ENCODE measurements around the gene C1orf216. TPM values are rescaled to one million over a fixed set of nuclear protein-coding genes. Genes with fewer than 3 reads are reported as not detected.

The C1orf216 gene
- total RNA-seq, 1 donor from 2014 or later, result 9.8 TPM

DNA sequence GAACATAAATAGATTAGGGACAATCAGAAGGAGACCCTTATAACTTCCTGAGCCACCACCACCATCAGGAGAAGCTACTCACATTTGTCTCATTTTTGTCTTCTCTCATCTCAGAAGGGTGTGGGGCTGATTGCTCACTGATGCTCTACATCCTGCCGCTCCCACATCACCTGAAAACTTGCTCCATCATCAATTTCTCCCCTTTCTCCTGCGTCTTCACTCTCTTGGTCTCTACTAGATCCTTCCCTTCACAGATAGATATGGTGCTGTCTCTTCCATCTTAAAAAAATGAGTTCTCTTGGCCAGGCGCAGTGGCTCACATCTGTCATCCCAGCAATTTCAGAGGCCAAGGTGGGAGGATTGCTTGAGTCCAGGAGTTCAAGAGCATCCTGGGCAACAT, 38.4 kb downstream of the C1orf216 start:
- Histone ChIP-seq H3K9me3 (replicated peaks) (no peaks in the 10 kb centered on the region), H3K4me1 (no peaks in the 10 kb centered on the region), H3K27ac (replicated peaks) (no peak overlapping the region), H3K4me3 (no peak overlapping the region), H3K36me3 (no peaks in the 10 kb centered on the region), H3K27me3 (ENCODE audit: low read depth) (peaks cover 73% of the 10 kb centered on the region)
- DNase-seq, result no peak
- TF ChIP-seq, protein P1, sequence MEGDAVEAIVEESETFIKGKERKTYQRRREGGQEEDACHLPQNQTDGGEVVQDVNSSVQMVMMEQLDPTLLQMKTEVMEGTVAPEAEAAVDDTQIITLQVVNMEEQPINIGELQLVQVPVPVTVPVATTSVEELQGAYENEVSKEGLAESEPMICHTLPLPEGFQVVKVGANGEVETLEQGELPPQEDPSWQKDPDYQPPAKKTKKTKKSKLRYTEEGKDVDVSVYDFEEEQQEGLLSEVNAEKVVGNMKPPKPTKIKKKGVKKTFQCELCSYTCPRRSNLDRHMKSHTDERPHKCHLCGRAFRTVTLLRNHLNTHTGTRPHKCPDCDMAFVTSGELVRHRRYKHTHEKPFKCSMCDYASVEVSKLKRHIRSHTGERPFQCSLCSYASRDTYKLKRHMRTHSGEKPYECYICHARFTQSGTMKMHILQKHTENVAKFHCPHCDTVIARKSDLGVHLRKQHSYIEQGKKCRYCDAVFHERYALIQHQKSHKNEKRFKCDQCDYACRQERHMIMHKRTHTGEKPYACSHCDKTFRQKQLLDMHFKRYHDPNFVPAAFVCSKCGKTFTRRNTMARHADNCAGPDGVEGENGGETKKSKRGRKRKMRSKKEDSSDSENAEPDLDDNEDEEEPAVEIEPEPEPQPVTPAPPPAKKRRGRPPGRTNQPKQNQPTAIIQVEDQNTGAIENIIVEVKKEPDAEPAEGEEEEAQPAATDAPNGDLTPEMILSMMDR (IDR thresholded peaks at IDR 0.05; ENCODE audit: borderline replicate concordance), result no peak
- intact Hi-C loops (cut with micrococcal nuclease), result no loop called here

- DNase-seq, result no peak
- H3K27ac ChIP-seq (replicated peaks), result no peak overlapping the region
- peaks cover 75% of the 10 kb centered on the region for H3K27me3 ChIP-seq (ENCODE audit: low read depth)
- intact Hi-C loops (cut with micrococcal nuclease), result no loop called here
- no peaks in the 10 kb centered on the region for H3K4me1 ChIP-seq
- H3K36me3 ChIP-seq, result no peaks in the 10 kb centered on the region
- no peak overlapping the region for H3K4me3 ChIP-seq
- TF ChIP-seq, protein P1 (IDR thresholded peaks at IDR 0.05; ENCODE audit: borderline replicate concordance), result no peak
- no peaks in the 10 kb centered on the region for H3K9me3 ChIP-seq (replicated peaks)
These were observed 42.9 kb downstream of the C1orf216 start for GRCh38 chr1:35675773-35676172.

GRCh38 chr1:35674111-35674510, 44.6 kb downstream of the C1orf216 start:
- H3K9me3 ChIP-seq (replicated peaks), result no peaks in the 10 kb centered on the region
- H3K4me1 ChIP-seq, result no peaks in the 10 kb centered on the region
- H3K27me3 ChIP-seq (ENCODE audit: low read depth), result peaks cover 70% of the 10 kb centered on the region
- H3K27ac ChIP-seq (replicated peaks), result no peak overlapping the region
- no peaks in the 10 kb centered on the region for H3K36me3 ChIP-seq
- no peak for DNase-seq
- H3K4me3 ChIP-seq, result no peak overlapping the region
- TF ChIP-seq, protein P1 (IDR thresholded peaks at IDR 0.05; ENCODE audit: borderline replicate concordance), result no peak
- intact Hi-C loops (cut with micrococcal nuclease), result no loop called here

DNA sequence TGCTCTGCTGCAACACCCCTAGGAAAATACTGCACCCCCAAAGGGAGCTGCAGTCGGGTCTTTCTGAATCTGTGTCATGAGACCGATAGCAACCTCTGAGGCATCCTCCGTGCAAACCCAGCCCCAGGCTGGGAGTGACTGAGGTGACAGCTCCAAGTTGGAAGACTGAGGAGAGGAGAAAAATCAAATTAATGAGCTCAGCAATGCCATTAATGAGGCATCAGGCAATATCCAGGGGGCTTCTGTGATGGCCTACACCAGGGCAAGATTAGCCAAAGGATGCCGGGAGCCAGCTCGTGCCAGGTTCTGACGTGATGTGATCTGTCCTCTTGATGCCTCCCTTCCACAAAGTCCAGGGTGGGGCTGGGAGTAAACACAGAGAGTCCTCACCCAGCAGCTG, 46.6 kb downstream of the C1orf216 start:
- no peak overlapping the region for H3K4me3 ChIP-seq
- TF ChIP-seq, protein P1 (IDR thresholded peaks at IDR 0.05; ENCODE audit: borderline replicate concordance), result no peak
- no peaks in the 10 kb centered on the region for H3K4me1 ChIP-seq
- no peak for DNase-seq
- H3K27ac ChIP-seq (replicated peaks), result no peak overlapping the region
- intact Hi-C loops (cut with micrococcal nuclease), result no loop called here
- H3K36me3 ChIP-seq, result no peaks in the 10 kb centered on the region
- peaks cover 65% of the 10 kb centered on the region for H3K27me3 ChIP-seq (ENCODE audit: low read depth)
- H3K9me3 ChIP-seq (replicated peaks), result no peaks in the 10 kb centered on the region

GRCh38 chr1:35668506-35668905, 50.2 kb downstream of the C1orf216 start:
- no peaks in the 10 kb centered on the region for H3K4me1 ChIP-seq
- H3K9me3 ChIP-seq (replicated peaks), result no peaks in the 10 kb centered on the region
- peaks cover 78% of the 10 kb centered on the region for H3K27me3 ChIP-seq (ENCODE audit: low read depth)
- no peak overlapping the region for H3K4me3 ChIP-seq
- no peak overlapping the region for H3K27ac ChIP-seq (replicated peaks)
- no peak for DNase-seq
- no peaks in the 10 kb centered on the region for H3K36me3 ChIP-seq
- intact Hi-C loops (cut with micrococcal nuclease), result no loop called here
- TF ChIP-seq, protein P1 (IDR thresholded peaks at IDR 0.05; ENCODE audit: borderline replicate concordance), result no peak

GRCh38 chr1:35666916-35667315, 51.8 kb downstream of the C1orf216 start:
- no peak for DNase-seq
- peaks cover 62% of the 10 kb centered on the region for H3K27me3 ChIP-seq (ENCODE audit: low read depth)
- H3K27ac ChIP-seq (replicated peaks), result no peak overlapping the region
- H3K9me3 ChIP-seq (replicated peaks), result no peaks in the 10 kb centered on the region
- no peaks in the 10 kb centered on the region for H3K4me1 ChIP-seq
- H3K4me3 ChIP-seq, result no peak overlapping the region
- H3K36me3 ChIP-seq, result no peaks in the 10 kb centered on the region
- TF ChIP-seq, protein P1 (IDR thresholded peaks at IDR 0.05; ENCODE audit: borderline replicate concordance), result no peak
- intact Hi-C loops (cut with micrococcal nuclease), result no loop called here
